Measurements from ENCODE around the gene SAT2. TPM values are rescaled to one million over a fixed set of nuclear protein-coding genes. Genes with fewer than 3 reads are reported as not detected.

Gene SAT2
- total and polyA plus RNA-seq, 10 of the 15 experiments (the other 5 are each of a cell fraction or from before 2014, with no cell fraction given), result 14.6 to 44.0 (median 27.9) TPM

DNA sequence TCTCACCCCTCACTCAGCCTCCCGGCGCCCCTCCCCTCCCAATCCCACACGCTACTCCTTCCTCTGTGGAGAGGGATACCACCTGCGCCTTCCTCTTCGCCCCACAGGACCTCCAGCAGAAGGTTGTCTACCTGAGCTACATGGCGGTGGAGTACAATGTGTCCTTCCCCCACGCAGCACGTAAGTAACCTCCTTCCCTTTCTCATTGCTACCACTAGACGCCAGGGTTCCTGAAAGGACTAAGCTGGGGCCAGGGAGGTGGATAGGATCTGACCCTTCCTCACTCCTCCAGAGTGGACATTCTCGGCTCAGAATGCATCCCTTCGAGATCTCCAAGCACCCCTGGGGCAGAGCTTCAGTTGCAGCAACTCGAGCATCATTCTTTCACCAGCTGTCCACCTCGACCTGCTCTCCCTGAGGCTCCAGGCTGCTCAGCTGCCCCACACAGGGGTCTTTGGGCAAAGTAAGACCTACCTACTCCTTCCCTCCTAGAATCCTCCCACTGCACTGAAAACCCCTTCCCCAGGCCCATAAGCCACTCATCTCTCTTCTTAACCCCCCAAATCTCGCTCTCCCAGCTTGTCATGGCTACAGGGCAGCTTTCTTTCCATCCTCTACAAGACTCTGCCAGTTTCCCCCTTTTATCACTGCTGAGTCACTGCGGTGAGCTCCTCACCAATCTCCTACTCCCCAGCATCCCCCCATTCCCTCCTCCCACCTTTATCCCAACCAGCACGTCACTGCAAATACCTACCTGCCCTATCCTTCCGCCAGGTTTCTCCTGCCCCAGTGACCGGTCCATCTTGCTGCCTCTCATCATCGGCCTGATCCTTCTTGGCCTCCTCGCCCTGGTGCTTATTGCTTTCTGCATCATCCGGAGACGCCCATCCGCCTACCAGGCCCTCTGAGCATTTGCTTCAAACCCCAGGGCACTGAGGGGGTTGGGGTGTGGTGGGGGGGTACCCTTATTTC is 46.7 kb downstream of the SAT2 start:
- TF ChIP-seq KLF5 (IDR thresholded peaks at IDR 0.05; ENCODE audit: partially characterized antibody), result no peak
- TF ChIP-seq MTA2 (IDR thresholded peaks at IDR 0.05; ENCODE audit: low read depth), result no peak
- no peak for TF ChIP-seq BACH1 (IDR thresholded peaks at IDR 0.05; ENCODE audit: borderline replicate concordance)
- TF ChIP-seq ZNF217 (IDR thresholded peaks at IDR 0.05), result no peak
- TF ChIP-seq RAD51 (IDR thresholded peaks at IDR 0.05), result no peak
- no peak for TF ChIP-seq CHD4 (IDR thresholded peaks at IDR 0.05)
- TF ChIP-seq YBX1 (IDR thresholded peaks at IDR 0.05), result no peak
- no peak for TF ChIP-seq ZNF622 (IDR thresholded peaks at IDR 0.05)
- in situ Hi-C loops (cut with MboI) (no loop called here), intact Hi-C loops (cut with micrococcal nuclease; ENCODE audit: unreplicated experiment) (loop anchor here (5.0 kb wide), 1 partner anchor 36 kb away; no protein-coding TSS in a partner anchor)
- peak overlapping the region; percentile 52; the same call in 1 of the 2 replicates for H3K4me2 ChIP-seq (ENCODE audit: control insufficient read depth, insufficient read depth)
- ChIA-PET RAD21 (ENCODE audit: unreplicated experiment) (interaction anchor here (2.2 kb wide), 1 partner anchor 46 kb away, joined by 8 read pairs; the partner anchor contains the start of gene SAT2), POLR2A (interaction anchor here (0.6 to 1.8 kb wide), 5 partner anchors 23 to 177 kb away, joined by 3 to 9 read pairs (median 4); partner anchors contain the start of genes FXR2, TMEM256 and TP53), CTCF (interaction anchor here (1.1 to 3.8 kb wide), 4 partner anchors 8 to 225 kb away, joined by 3 to 18 read pairs (median 6); partner anchors contain the start of gene SENP3), SMC1A (ENCODE audit: uncharacterized antibody, unreplicated experiment) (no interaction called here)
- H3K9me3 ChIP-seq (replicated peaks; ENCODE audit: control insufficient read depth, insufficient read depth, low read length), result no peaks in the 10 kb centered on the region
- H3K36me3 ChIP-seq (ENCODE audit: control insufficient read depth in 2 of 2, insufficient read depth in 2 of 2, low read length in 1 of 2), result peaks cover 21 to 32% of the 10 kb centered on the region in 2 experiments
- BruUV-seq (replicated peaks), result no TSS peak
- peaks cover 8% of the 10 kb centered on the region for H4K20me1 ChIP-seq (ENCODE audit: control insufficient read depth, insufficient read depth)
- no peak overlapping the region for H2AFZ ChIP-seq (ENCODE audit: control insufficient read depth, low read depth, low read length)
- H3K79me2 ChIP-seq (ENCODE audit: control insufficient read depth, insufficient read depth, low read length), result peaks cover 45% of the 10 kb centered on the region
- no peak for ATAC-seq
- DNase-seq (ENCODE audit: low read depth, low spot score), result no peak
- H3K9ac ChIP-seq (ENCODE audit: control insufficient read depth, insufficient read depth, low read length), result no peak overlapping the region
- no peak overlapping the region for H3K4me3 ChIP-seq
- H3K4me1 ChIP-seq (ENCODE audit: control insufficient read depth, insufficient read depth, low read length), result peaks cover 49% of the 10 kb centered on the region
- no peak for FAIRE-seq
- WGBS (ENCODE audit: insufficient coverage, insufficient replicate concordance, low lambda C conversion rate, missing lambda C conversion rate), result 71% methylated on average over 23 of the region's 23 CpGs
- H3K27ac ChIP-seq (ENCODE audit: control insufficient read depth, insufficient read depth), result no peak overlapping the region
- no peaks in the 10 kb centered on the region for H3K27me3 ChIP-seq (replicated peaks in 1 of 2; ENCODE audit: control insufficient read depth in 2 of 2, insufficient read depth in 2 of 2, low read length in 1 of 2)

All from GM12878 (cell line).